ENCODE data around the gene SPOPL. TPM values are rescaled to one million over a fixed set of nuclear protein-coding genes. Genes with fewer than 3 reads are reported as not detected.
"Not testable (repeated sequence)": the region's sequence is repeated elsewhere in the genome, so short reads cannot be mapped to it uniquely, and the experiment has no call there.

Gene SPOPL
- polyA plus RNA-seq, 2 donors, result 2.5 to 3.6 TPM

- H3K9me3 ChIP-seq (ENCODE audit: control insufficient read depth in 2 of 2, insufficient read depth in 1 of 2, low read depth in 1 of 2, low read length in 1 of 2), result no peaks in the 10 kb centered on the region
- no peaks in the 10 kb centered on the region for H3K4me1 ChIP-seq (ENCODE audit: control insufficient read depth in 2 of 2, insufficient read depth in 2 of 2, low read length in 1 of 2)
- no peaks in the 10 kb centered on the region for H3K27me3 ChIP-seq (ENCODE audit: control insufficient read depth in 1 of 2, insufficient read depth in 2 of 2, low read length in 2 of 2)
These were observed 17.3 kb downstream of the SPOPL start for GRCh38 chr2:138518860-138519259.

GRCh38 chr2:138521821-138522220 is 20.3 kb downstream of the SPOPL start:
- Histone ChIP-seq H3K27ac (ENCODE audit: low read depth in 2 of 2, low read length in 1 of 2) (no peak overlapping the region), H3K36me3 (ENCODE audit: control insufficient read depth in 2 of 2, insufficient read depth in 2 of 2, low read length in 1 of 2) (peaks cover 2 to 3% of the 10 kb centered on the region in 2 donors), H3K9me3 (ENCODE audit: control insufficient read depth in 2 of 2, insufficient read depth in 1 of 2, low read depth in 1 of 2, low read length in 1 of 2) (no peaks in the 10 kb centered on the region), H3K4me1 (ENCODE audit: control insufficient read depth in 2 of 2, insufficient read depth in 2 of 2, low read length in 1 of 2) (no peaks in the 10 kb centered on the region), H3K27me3 (ENCODE audit: control insufficient read depth in 1 of 2, insufficient read depth in 2 of 2, low read length in 2 of 2) (no peaks in the 10 kb centered on the region), H3K4me3 (ENCODE audit: low read depth in 1 of 2, low read length in 2 of 2) (no peak overlapping the region)
- 90 to 92% methylated on average over 5 of the region's 5 CpGs for WGBS, 2 donors

More at GRCh38 chr2:138518860-138519259, 17.3 kb downstream of the SPOPL start:
- Histone ChIP-seq H3K4me3 (ENCODE audit: low read depth in 1 of 2, low read length in 2 of 2) (no peak overlapping the region), H3K27ac (ENCODE audit: low read depth in 2 of 2, low read length in 1 of 2) (no peak overlapping the region), H3K36me3 (ENCODE audit: control insufficient read depth in 2 of 2, insufficient read depth in 2 of 2, low read length in 1 of 2) (peaks cover 0 to 3% of the 10 kb centered on the region in 2 donors)
- WGBS, 2 donors, result 93 to 94% methylated on average over 1 of the region's 1 CpG

- H3K4me3 ChIP-seq (ENCODE audit: low read depth in 1 of 2, low read length in 2 of 2), result no peak overlapping the region
- H3K9me3 ChIP-seq (ENCODE audit: control insufficient read depth in 2 of 2, insufficient read depth in 1 of 2, low read depth in 1 of 2, low read length in 1 of 2), result no peaks in the 10 kb centered on the region
- WGBS, 2 donors, result 66 to 78% methylated on average over 3 of the region's 3 CpGs
- H3K4me1 ChIP-seq (ENCODE audit: control insufficient read depth in 2 of 2, insufficient read depth in 2 of 2, low read length in 1 of 2), result no peaks in the 10 kb centered on the region
- H3K36me3 ChIP-seq (ENCODE audit: control insufficient read depth in 2 of 2, insufficient read depth in 2 of 2, low read length in 1 of 2), result peaks cover 2 to 3% of the 10 kb centered on the region in 2 donors
- no peak overlapping the region for H3K27ac ChIP-seq (ENCODE audit: low read depth in 2 of 2, low read length in 1 of 2)
- no peaks in the 10 kb centered on the region for H3K27me3 ChIP-seq (ENCODE audit: control insufficient read depth in 1 of 2, insufficient read depth in 2 of 2, low read length in 2 of 2)
These were observed 21.0 kb downstream of the SPOPL start for GRCh38 chr2:138522556-138522955.

GRCh38 chr2:138523018-138523672 is 21.6 kb downstream of the SPOPL start:
- WGBS, 2 donors, result 85% methylated on average over 7 of the region's 7 CpGs

GRCh38 chr2:138523673-138524042 is 22.1 kb downstream of the SPOPL start:
- 60 to 87% methylated on average over 3 of the region's 3 CpGs for WGBS, 2 donors

More at GRCh38 chr2:138523018-138523672, 21.6 kb downstream of the SPOPL start:
- not testable (repeated sequence) for H3K27ac ChIP-seq (ENCODE audit: low read depth in 2 of 2, low read length in 1 of 2); H3K4me3 ChIP-seq (ENCODE audit: low read depth in 1 of 2, low read length in 2 of 2); H3K4me1 ChIP-seq (ENCODE audit: control insufficient read depth in 2 of 2, insufficient read depth in 2 of 2, low read length in 1 of 2); H3K9me3 ChIP-seq (ENCODE audit: control insufficient read depth in 2 of 2, insufficient read depth in 1 of 2, low read depth in 1 of 2, low read length in 1 of 2); H3K27me3 ChIP-seq (ENCODE audit: control insufficient read depth in 1 of 2, insufficient read depth in 2 of 2, low read length in 2 of 2); H3K36me3 ChIP-seq (ENCODE audit: control insufficient read depth in 2 of 2, insufficient read depth in 2 of 2, low read length in 1 of 2)

GRCh38 chr2:138524353-138524752 is 22.8 kb downstream of the SPOPL start:
- not testable (repeated sequence) for H3K4me1 ChIP-seq (ENCODE audit: control insufficient read depth in 2 of 2, insufficient read depth in 2 of 2, low read length in 1 of 2); H3K9me3 ChIP-seq (ENCODE audit: control insufficient read depth in 2 of 2, insufficient read depth in 1 of 2, low read depth in 1 of 2, low read length in 1 of 2)
- WGBS, 2 donors, result 90 to 95% methylated on average over 1 of the region's 1 CpG

More at GRCh38 chr2:138523673-138524042, 22.1 kb downstream of the SPOPL start:
- not testable (repeated sequence) for H3K4me1 ChIP-seq (ENCODE audit: control insufficient read depth in 2 of 2, insufficient read depth in 2 of 2, low read length in 1 of 2); H3K4me3 ChIP-seq (ENCODE audit: low read depth in 1 of 2, low read length in 2 of 2); H3K27ac ChIP-seq (ENCODE audit: low read depth in 2 of 2, low read length in 1 of 2); H3K9me3 ChIP-seq (ENCODE audit: control insufficient read depth in 2 of 2, insufficient read depth in 1 of 2, low read depth in 1 of 2, low read length in 1 of 2); H3K27me3 ChIP-seq (ENCODE audit: control insufficient read depth in 1 of 2, insufficient read depth in 2 of 2, low read length in 2 of 2); H3K36me3 ChIP-seq (ENCODE audit: control insufficient read depth in 2 of 2, insufficient read depth in 2 of 2, low read length in 1 of 2)

GRCh38 chr2:138531913-138532312 is 30.3 kb downstream of the SPOPL start:
- H3K36me3 ChIP-seq (ENCODE audit: control insufficient read depth in 2 of 2, insufficient read depth in 2 of 2, low read length in 1 of 2), result no peaks in the 10 kb centered on the region
- no peaks in the 10 kb centered on the region for H3K27me3 ChIP-seq (ENCODE audit: control insufficient read depth in 1 of 2, insufficient read depth in 2 of 2, low read length in 2 of 2)
- no peaks in the 10 kb centered on the region for H3K9me3 ChIP-seq (ENCODE audit: control insufficient read depth in 2 of 2, insufficient read depth in 1 of 2, low read depth in 1 of 2, low read length in 1 of 2)
- H3K4me1 ChIP-seq (ENCODE audit: control insufficient read depth in 2 of 2, insufficient read depth in 2 of 2, low read length in 1 of 2), result peaks cover 0 to 4% of the 10 kb centered on the region in 2 donors
- WGBS, 2 donors, result 45% methylated on average over 3 of the region's 3 CpGs
- no peak overlapping the region for H3K4me3 ChIP-seq (ENCODE audit: low read depth in 1 of 2, low read length in 2 of 2)
- no peak overlapping the region for H3K27ac ChIP-seq (ENCODE audit: low read depth in 2 of 2, low read length in 1 of 2)

More at GRCh38 chr2:138524353-138524752, 22.8 kb downstream of the SPOPL start:
- H3K27ac ChIP-seq (ENCODE audit: low read depth in 2 of 2, low read length in 1 of 2); H3K36me3 ChIP-seq (ENCODE audit: control insufficient read depth in 2 of 2, insufficient read depth in 2 of 2, low read length in 1 of 2); H3K27me3 ChIP-seq (ENCODE audit: control insufficient read depth in 1 of 2, insufficient read depth in 2 of 2, low read length in 2 of 2); H3K4me3 ChIP-seq (ENCODE audit: low read depth in 1 of 2, low read length in 2 of 2): not testable (repeated sequence)

GRCh38 chr2:138534791-138535190 is 33.2 kb downstream of the SPOPL start:
- no peaks in the 10 kb centered on the region for H3K9me3 ChIP-seq (ENCODE audit: control insufficient read depth in 2 of 2, insufficient read depth in 1 of 2, low read depth in 1 of 2, low read length in 1 of 2)
- no peak overlapping the region for H3K27ac ChIP-seq (ENCODE audit: low read depth in 2 of 2, low read length in 1 of 2)
- H3K36me3 ChIP-seq (ENCODE audit: control insufficient read depth in 2 of 2, insufficient read depth in 2 of 2, low read length in 1 of 2), result no peaks in the 10 kb centered on the region
- H3K4me3 ChIP-seq (ENCODE audit: low read depth in 1 of 2, low read length in 2 of 2), result no peak overlapping the region
- no peaks in the 10 kb centered on the region for H3K27me3 ChIP-seq (ENCODE audit: control insufficient read depth in 1 of 2, insufficient read depth in 2 of 2, low read length in 2 of 2)
- H3K4me1 ChIP-seq (ENCODE audit: control insufficient read depth in 2 of 2, insufficient read depth in 2 of 2, low read length in 1 of 2), result peaks cover 0 to 2% of the 10 kb centered on the region in 2 donors

GRCh38 chr2:138536302-138536701 is 34.7 kb downstream of the SPOPL start:
- Histone ChIP-seq H3K4me3 (ENCODE audit: low read depth in 1 of 2, low read length in 2 of 2) (no peak overlapping the region), H3K27ac (ENCODE audit: low read depth in 2 of 2, low read length in 1 of 2) (no peak overlapping the region), H3K9me3 (ENCODE audit: control insufficient read depth in 2 of 2, insufficient read depth in 1 of 2, low read depth in 1 of 2, low read length in 1 of 2) (no peaks in the 10 kb centered on the region), H3K4me1 (ENCODE audit: control insufficient read depth in 2 of 2, insufficient read depth in 2 of 2, low read length in 1 of 2) (peaks cover 0 to 2% of the 10 kb centered on the region in 2 donors), H3K36me3 (ENCODE audit: control insufficient read depth in 2 of 2, insufficient read depth in 2 of 2, low read length in 1 of 2) (no peaks in the 10 kb centered on the region), H3K27me3 (ENCODE audit: control insufficient read depth in 1 of 2, insufficient read depth in 2 of 2, low read length in 2 of 2) (no peaks in the 10 kb centered on the region)
- 49 to 65% methylated on average over 2 of the region's 2 CpGs for WGBS, 2 donors

GRCh38 chr2:138536740-138537139 is 35.2 kb downstream of the SPOPL start:
- no peaks in the 10 kb centered on the region for H3K9me3 ChIP-seq (ENCODE audit: control insufficient read depth in 2 of 2, insufficient read depth in 1 of 2, low read depth in 1 of 2, low read length in 1 of 2)
- H3K4me3 ChIP-seq (ENCODE audit: low read depth in 1 of 2, low read length in 2 of 2), result no peak overlapping the region
- H3K27ac ChIP-seq (ENCODE audit: low read depth in 2 of 2, low read length in 1 of 2), result no peak overlapping the region
- H3K4me1 ChIP-seq (ENCODE audit: control insufficient read depth in 2 of 2, insufficient read depth in 2 of 2, low read length in 1 of 2), result peaks cover 0 to 2% of the 10 kb centered on the region in 2 donors
- WGBS, 2 donors, result 100% methylated on average over 2 of the region's 2 CpGs
- no peaks in the 10 kb centered on the region for H3K36me3 ChIP-seq (ENCODE audit: control insufficient read depth in 2 of 2, insufficient read depth in 2 of 2, low read length in 1 of 2)
- no peaks in the 10 kb centered on the region for H3K27me3 ChIP-seq (ENCODE audit: control insufficient read depth in 1 of 2, insufficient read depth in 2 of 2, low read length in 2 of 2)

All from esophagus (tissue), 2 donors.